GM21515 (cell line): ENCODE data around the gene PPP1R18.

Source experiments
- ATAC-seq: cut with Tn5 transposase; IDR thresholded peaks from one replicate; pipeline ENCODE4 v1.9.1; 2021; ENCODE audit not compliant: unreplicated experiment

The PPP1R18 gene

GRCh38 chr6:30689985-30690384, 3.5 kb upstream of the PPP1R18 start:
- ATAC-seq: no peak

GRCh38 chr6:30689022-30689865, 2.8 kb upstream of the PPP1R18 start:
- ATAC-seq: no peak

GRCh38 chr6:30688569-30688968, 2.1 kb upstream of the PPP1R18 start:
- no peak for ATAC-seq

DNA sequence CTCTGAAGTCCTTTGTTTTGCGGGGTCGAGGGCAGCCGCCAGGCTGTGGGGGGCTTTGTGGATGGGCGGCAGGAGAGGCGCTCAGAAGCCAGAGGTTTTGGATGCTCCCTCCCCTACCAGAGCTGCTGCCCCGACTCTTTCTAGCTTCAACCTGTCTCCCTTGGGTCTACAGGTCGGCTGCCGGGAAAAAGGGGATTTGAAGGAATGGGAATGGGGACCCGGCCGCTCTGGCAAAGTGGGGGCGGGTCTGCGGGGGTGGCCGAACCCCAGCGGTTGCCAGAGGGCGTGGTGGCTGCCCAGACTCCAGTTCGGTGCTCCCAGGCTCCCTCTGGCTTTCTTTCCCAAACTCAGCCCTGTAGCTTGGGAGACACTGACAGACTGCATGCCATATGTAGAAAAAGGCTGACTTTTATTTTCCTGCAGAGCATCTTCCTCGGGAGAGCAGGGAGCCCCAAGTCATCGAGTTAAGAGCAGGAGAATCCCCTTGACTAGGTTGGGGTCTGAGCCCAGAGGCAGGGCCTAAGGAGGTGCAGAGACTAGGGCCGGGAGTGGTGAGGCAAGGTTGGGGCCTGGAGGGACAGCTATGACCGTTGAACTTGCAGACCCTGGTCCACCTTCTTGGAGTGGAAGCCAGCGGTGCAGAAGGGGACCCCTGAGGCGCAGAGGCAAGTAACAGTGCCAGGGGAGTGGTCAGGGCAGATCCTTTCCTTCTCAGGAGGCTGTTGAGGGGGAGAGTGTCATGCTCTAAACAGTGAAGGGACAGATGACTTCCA, 1.4 kb upstream of the PPP1R18 start:
- no peak for ATAC-seq

DNA sequence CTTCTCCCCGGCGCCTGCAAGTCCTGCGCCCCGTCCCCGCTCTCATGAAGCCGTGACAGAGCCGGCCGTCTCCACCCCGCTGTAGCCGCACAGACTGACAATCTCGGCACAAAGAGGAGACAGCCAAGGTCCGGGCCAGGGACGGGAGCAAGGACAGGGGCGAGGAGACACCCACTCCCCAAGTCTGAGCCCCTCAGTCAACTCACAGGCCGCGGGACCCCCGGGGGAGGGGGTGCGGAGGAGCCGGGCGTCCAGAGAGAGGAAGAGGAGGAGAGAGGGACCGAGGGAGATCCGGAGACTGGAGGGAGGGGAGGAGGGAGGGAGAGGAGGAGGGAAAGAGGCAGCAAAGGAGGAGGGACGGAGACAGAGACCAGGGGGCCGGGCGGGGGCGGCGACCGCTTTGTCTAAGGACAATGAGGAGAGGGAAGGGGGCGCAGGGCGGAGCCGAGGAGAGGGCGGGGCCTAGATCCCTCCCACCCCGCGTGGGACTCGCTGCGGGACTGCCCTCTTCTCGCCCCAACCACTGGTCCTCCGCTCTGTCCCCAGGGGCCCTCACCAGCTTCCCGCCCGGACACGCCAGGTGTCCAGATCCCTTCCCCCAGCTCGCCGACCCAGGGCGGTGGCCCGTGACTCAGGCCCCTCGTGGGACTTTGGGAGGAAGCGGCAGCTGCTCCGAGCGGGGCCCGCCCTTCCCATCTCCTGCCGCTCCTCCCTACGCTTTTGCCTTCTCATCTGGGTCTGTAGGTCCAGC, 638 bp upstream of the PPP1R18 start:
- peak; percentile 35 for ATAC-seq

GRCh38 chr6:30685157-30686008, 1.1 kb downstream of the PPP1R18 start:
- ATAC-seq: no peak

DNA sequence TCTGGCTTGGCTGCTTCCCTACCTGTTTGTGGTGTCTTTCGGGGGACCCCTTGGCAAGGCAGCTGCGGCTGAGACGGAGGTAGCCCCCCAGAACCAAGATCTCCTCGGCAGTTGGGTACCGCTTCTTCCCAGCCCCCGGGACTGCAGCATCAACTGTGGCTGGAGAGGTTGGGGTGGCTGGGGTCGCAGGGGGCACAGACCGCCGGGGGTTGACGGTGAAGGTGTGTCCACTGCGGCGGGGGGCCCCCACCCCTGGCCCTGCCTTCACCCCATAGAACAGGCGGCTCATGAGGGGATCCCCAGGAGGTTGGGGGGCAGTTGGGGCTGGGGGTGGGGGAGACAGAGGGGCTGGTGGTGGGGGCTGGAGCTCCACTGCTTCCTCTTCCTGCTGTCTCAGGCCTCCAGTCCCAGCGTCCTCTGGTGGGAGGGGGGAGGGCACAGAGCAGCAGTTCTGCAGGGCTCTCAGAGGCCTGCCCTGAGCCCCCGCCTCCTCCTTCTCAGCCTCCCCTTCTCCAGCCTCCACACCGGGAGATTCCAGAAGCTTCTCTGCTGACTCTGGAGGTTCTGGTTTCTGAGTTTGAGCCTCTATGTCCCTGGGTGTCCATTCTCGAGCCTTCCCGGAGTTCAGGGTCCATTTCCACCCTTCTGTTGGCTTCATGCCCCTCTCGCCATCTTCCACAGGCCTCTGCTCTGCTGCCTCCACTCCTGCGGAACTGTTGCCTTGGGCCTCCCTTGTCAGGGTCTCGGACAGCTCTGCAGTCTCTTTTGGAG, 1.9 kb downstream of the PPP1R18 start:
- ATAC-seq: no peak

GRCh38 chr6:30683980-30684338, 2.5 kb downstream of the PPP1R18 start:
- ATAC-seq: no peak

DNA sequence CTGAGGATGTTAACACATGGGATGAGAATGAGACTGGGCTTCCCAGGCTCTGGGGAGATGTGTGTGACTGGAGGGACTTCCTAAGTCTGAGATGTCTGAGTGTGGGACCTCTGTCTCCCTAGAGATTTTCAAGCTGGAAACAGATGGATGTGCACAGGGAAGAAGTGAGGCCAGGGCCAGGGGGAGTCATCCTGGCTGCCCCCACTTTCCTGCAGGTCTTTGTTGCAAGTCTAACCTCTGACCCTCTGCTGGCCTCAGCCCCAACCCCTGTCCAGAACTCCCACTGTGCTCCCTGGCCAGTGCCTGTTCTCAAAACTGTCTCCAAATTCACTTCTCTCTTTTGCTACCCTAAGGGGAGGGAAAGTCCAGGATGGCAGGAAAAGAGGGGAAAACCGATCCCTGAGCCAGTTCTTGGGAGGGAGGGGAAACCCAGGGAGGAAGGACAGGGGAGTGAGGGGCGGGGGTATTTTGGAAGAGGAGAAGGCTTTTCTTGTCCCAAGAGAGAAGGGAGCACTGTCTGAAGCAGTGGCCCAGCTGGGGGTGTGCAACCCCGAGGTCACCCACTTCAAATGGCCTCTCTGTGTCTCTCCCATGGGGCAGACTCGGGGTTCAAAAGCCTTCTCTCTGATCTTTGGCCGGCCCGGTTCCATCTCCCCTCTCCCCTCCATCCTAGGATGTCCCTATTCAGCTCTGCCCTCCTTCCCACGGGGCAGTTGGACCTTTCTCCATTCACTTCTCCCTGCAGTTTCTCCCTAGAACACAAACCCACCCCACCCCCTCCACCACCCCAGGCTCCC, 3.1 kb downstream of the PPP1R18 start:
- no peak for ATAC-seq

DNA sequence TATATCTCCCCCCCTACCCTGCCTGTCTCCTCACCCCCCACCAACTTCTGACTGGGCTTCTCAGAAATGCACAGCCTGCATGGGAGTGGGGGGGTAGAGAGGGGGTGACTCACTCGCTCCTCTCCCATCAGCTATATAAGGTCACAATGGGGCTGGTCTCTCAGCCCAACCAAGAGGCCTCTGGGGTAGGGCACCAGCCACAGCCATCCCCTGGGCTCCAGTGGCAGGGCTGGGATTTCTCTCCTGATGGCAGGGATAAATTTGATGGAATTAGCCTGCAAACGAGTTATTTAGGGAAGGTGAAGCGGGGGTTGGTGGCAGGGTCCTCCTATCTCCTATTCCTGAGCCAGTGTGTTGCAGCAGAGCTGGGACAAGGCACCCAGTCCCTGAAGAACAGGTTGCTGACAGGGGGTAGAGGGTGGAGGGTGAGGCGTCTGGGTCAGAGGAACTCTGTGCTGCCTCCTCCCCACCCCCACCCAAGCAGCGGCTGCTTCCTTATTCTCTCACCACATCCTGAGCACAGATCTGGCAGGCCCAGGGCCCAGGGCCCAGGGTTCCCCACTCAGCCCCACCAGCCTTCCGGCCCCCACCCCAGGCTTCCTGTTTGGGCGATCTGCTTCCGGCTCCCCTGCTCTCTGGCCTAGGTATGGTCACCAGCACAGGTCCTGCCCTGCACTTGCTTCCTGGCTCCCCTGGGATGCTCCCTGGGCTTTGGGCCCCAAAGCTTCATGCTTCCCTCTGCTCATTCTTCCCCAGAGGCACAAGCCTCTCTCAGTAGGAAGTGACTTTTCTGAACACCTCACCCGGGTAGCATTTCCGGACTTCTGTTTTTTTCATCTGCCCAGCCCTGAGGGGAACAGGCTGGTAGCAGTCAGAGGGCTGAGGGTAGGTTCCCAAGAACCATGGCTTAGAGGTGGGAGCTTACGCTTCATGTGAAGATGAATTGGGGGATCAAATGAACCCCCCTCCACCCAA, 4.0 kb downstream of the PPP1R18 start:
- ATAC-seq: peak; percentile 41

DNA sequence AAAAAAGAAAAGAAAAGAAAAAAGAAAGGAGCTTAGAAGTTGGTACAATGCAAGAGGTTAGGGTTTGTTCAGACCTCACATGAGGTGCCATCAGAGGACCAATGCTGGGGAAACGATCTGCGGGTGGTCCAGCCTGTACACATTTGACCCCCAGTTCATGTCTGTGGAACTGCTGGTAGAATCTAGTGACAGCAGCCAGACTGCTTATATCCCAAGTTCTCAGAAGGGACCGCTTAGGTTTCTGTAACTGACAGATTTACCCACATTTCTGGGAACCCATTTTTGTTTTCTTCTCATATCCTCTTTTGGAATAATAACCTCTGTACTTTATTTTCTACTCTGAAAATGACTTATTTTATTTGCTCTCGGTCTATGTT, 4.7 kb downstream of the PPP1R18 start:
- ATAC-seq: no peak

GRCh38 chr6:30679765-30680535, 6.5 kb downstream of the PPP1R18 start:
- ATAC-seq: no peak

DNA sequence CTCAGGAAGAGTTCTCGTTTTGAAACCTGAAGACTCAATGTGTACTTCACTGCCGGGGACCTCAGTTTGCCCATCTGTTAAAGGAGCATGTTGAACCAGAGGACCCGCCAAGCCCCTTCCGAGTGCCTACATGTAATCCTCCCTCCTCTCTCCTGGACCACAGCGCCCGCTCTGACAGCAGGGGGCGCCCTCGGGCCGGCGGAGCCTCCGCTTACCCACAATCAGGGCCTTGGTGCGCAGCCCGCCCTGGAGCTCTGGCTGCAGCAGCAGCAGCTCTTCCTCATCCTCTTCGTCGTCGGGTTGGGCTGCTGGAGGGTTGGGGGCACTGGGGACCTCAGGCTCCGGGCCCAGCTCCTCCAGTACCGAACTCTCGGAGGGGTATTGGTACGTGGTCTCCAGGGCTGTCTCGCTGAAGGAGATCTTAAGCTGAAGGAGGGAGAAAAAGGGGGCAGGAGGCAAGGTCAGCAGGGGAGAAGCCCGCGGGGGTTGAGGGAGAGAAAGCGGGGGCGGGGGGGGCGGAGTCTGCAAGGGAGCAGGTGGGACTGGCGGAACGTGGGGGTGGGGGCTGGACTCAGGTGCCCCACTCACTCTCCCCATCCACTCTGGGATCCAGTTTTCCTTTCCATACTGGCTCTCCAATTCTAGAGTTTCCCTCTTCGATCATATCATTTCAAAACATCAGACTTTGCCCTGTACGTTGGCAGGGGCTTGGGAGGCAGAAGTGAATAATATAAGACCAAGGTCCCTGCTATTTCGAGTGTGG, 7.3 kb downstream of the PPP1R18 start:
- ATAC-seq: no peak

- no peak for ATAC-seq
Measured at GRCh38 chr6:30676660-30677285, 9.7 kb downstream of the PPP1R18 start.

DNA sequence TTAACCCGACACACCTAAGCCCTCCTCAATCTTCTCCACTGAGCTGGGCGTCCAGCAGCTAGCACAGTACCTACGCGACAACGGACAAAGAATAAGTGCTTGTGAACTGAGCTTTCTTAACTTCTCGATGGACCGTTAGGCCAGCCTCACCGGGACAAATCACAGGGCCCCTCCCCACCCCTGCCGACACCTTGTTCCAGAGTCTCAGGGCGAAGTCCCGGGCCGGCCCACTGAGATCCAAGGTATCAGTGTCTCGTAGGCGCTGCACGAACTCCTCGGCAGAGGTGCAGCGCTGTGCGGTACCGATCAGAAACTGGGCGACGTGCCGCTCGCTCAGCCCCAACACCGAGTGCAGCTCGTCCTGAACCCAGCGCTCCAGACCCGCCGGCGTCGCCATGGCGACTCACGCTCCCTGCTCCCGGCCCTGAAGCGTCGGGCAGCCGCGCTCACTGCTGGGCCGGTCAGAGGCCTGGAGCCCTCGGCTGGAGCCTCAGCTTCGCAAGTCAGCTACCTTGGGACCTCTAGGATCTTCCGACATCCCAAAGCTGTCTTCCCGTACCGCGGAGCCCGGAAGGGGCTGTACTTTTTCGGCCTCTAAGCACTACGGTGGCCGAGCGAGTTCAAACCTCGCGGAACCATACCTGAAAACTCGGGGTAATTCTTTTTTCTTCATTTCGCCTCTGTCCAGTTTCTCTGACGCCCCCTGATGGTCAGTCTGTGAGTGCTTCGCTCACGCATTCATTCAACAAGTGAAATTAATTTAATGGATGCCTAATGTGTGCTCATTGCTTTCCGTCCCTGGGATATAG, 13.8 kb downstream of the PPP1R18 start, which contains the start of gene DHX16:
DHX16 (minus strand) TSS at position 562 of the 809 bp plus-strand sequence; CDS start at position 397, 165 bp downstream.
- ATAC-seq: peak; percentile 67
